HepG2 (cell line): ENCODE results near the gene TBC1D20. TPM values are rescaled to one million over a fixed set of nuclear protein-coding genes. Genes with fewer than 3 reads are reported as not detected.

Experiments
- CREM ChIP-seq, 2 experiments: sonication (generic) in 1 of 2; formaldehyde crosslinking in 1 of 2; IDR thresholded peaks; 2 replicates each; pipeline versions ENCODE4 v1.4.0 to v1.6.1; 2016 to 2020; ENCODE audit warnings: antibody characterized with exemption in 1 of 2, mild to moderate bottlenecking in 1 of 2, missing genetic modification reagents in 1 of 2
- DMAP1 ChIP-seq: IDR thresholded peaks from 2 replicates; pipeline ENCODE4 v1.6.1; 2016
- EHMT2 ChIP-seq: fragments of 200-600 bp; sonication (generic); IDR thresholded peaks from 2 replicates; pipeline ENCODE4 v1.7.0; 2017; ENCODE audit warnings: antibody characterized with exemption, low read depth, low read length, borderline replicate concordance
- JUNB ChIP-seq: sonication (generic); formaldehyde crosslinking; IDR thresholded peaks from 2 replicates; pipeline ENCODE4 v1.8.0; 2022; ENCODE audit warnings: missing genetic modification reagents, mild to moderate bottlenecking, borderline replicate concordance
- MED8 ChIP-seq: sonication (generic); formaldehyde crosslinking; IDR thresholded peaks from 2 replicates; pipeline ENCODE4 v1.8.1; 2023; ENCODE audit warnings: mild to moderate bottlenecking, missing genetic modification reagents; ENCODE audit not compliant: insufficient replicate concordance
- MXD4 ChIP-seq: IDR thresholded peaks from 2 replicates; pipeline ENCODE4 v1.6.1; 2016; ENCODE audit warnings: mild to moderate bottlenecking, missing biosample characterization, missing genetic modification reagents
- NAIF1 ChIP-seq: sonication (generic); formaldehyde crosslinking; IDR thresholded peaks from 2 replicates; pipeline ENCODE4 v1.5.0; 2020; ENCODE audit warnings: mild to moderate bottlenecking, missing genetic modification reagents, borderline replicate concordance
- NFYB ChIP-seq: sonication (generic); formaldehyde crosslinking; IDR thresholded peaks from 2 replicates; pipeline ENCODE4 v1.4.0; 2020; ENCODE audit warnings: missing genetic modification reagents
- NKX3-1 ChIP-seq: sonication (generic); formaldehyde crosslinking; IDR thresholded peaks from 2 replicates; pipeline ENCODE4 v1.5.0; 2020; ENCODE audit warnings: missing genetic modification reagents
- NR2C2 ChIP-seq: sonication (generic); formaldehyde crosslinking; IDR thresholded peaks from 2 replicates; pipeline ENCODE4 v1.4.0; 2020; ENCODE audit warnings: missing genetic modification reagents, mild to moderate bottlenecking, moderate library complexity, borderline replicate concordance
- TCF7 ChIP-seq: sonication (generic); IDR thresholded peaks from 2 replicates; pipeline ENCODE4 v1.6.1; 2016; ENCODE audit warnings: antibody characterized with exemption, low read depth
- THAP11 ChIP-seq: IDR thresholded peaks from 2 replicates; pipeline ENCODE4 v1.6.1; 2016; ENCODE audit warnings: missing biosample characterization, missing genetic modification reagents
- ZFP41 ChIP-seq: sonication (generic); formaldehyde crosslinking; IDR thresholded peaks from 2 replicates; pipeline ENCODE4 v1.4.0; 2020; ENCODE audit warnings: mild to moderate bottlenecking, missing genetic modification reagents, borderline replicate concordance
- ZNF253 ChIP-seq: sonication (generic); formaldehyde crosslinking; IDR thresholded peaks from 2 replicates; pipeline ENCODE4 v1.8.0; 2022; ENCODE audit warnings: mild to moderate bottlenecking, missing genetic modification reagents, borderline replicate concordance
- ZNF703 ChIP-seq: sonication (generic); formaldehyde crosslinking; IDR thresholded peaks from 2 replicates; pipeline ENCODE4 v1.5.1; 2020; ENCODE audit warnings: missing genetic modification reagents, mild to moderate bottlenecking, moderate library complexity, borderline replicate concordance
- ZNF781 ChIP-seq: sonication (generic); formaldehyde crosslinking; IDR thresholded peaks from 2 replicates; pipeline ENCODE4 v1.5.1; 2020; ENCODE audit warnings: borderline replicate concordance, mild to moderate bottlenecking, missing genetic modification reagents; ENCODE audit errors: not compliant biosample characterization
- ZNF788 ChIP-seq: sonication (generic); formaldehyde crosslinking; IDR thresholded peaks from 2 replicates; pipeline ENCODE4 v1.5.0; 2020; ENCODE audit warnings: mild to moderate bottlenecking, missing genetic modification reagents, borderline replicate concordance
- polyA plus RNA-seq, 8 experiments: library from polyadenylated mRNA; depleted of rRNA in 3 of 8; stranded (reverse) in 7 of 8; unstranded in 1 of 8; fragments of >200 nt; fragmentation: Illumina TruSeq in 4 of 8; extraction: Trizol in 4 of 8; gene quantifications; 2 replicates each; pipeline versions ENCODE4 v1.2.1 to v1.2.3, GENCODE V29; 2011 to 2016; ENCODE audit warnings: low read depth in 4 of 8, missing spikeins in 1 of 8, mixed read lengths in 1 of 8; ENCODE audit not compliant: insufficient read depth in 1 of 8
- total RNA-seq, 5 experiments: library from RNA; depleted of rRNA; stranded (reverse); fragments of >200 nt; fragmentation: Illumina TruSeq; extraction: Trizol; gene quantifications; 2 replicates each; pipeline ENCODE4 v1.2.3, GENCODE V29; 2016; ENCODE audit warnings: low read depth in 1 of 5
- TF ChIP-seq, protein P1 (sequence below): sonication (generic); formaldehyde crosslinking; IDR thresholded peaks from 2 replicates; pipeline ENCODE4 v1.4.0; 2020; ENCODE audit warnings: mild to moderate bottlenecking, missing genetic modification reagents
- TF ChIP-seq, protein P2 (sequence below): sonication (generic); formaldehyde crosslinking; IDR thresholded peaks from 2 replicates; pipeline ENCODE4 v1.5.0; 2020; ENCODE audit warnings: missing genetic modification reagents
- TF ChIP-seq, protein P3 (sequence below): sonication (generic); formaldehyde crosslinking; conservative IDR thresholded peaks from 2 replicates; pipeline ENCODE4 v1.4.0; 2020; ENCODE audit warnings: missing genetic modification reagents
- TF ChIP-seq, protein P4 (sequence below): sonication (generic); formaldehyde crosslinking; IDR thresholded peaks from 2 replicates; pipeline ENCODE4 v1.5.1; 2020; ENCODE audit warnings: missing genetic modification reagents, mild to moderate bottlenecking, borderline replicate concordance
- TF ChIP-seq, protein P5 (sequence below): sonication (generic); formaldehyde crosslinking; IDR thresholded peaks from 2 replicates; pipeline ENCODE4 v1.5.1; 2020; ENCODE audit warnings: missing genetic modification reagents, mild to moderate bottlenecking, borderline replicate concordance

TBC1D20 gene
- total and polyA plus RNA-seq, 2 of the 13 experiments (the other 11 are each of a cell fraction or from before 2014, with no cell fraction given): 36.6 to 47.1 TPM

DNA sequence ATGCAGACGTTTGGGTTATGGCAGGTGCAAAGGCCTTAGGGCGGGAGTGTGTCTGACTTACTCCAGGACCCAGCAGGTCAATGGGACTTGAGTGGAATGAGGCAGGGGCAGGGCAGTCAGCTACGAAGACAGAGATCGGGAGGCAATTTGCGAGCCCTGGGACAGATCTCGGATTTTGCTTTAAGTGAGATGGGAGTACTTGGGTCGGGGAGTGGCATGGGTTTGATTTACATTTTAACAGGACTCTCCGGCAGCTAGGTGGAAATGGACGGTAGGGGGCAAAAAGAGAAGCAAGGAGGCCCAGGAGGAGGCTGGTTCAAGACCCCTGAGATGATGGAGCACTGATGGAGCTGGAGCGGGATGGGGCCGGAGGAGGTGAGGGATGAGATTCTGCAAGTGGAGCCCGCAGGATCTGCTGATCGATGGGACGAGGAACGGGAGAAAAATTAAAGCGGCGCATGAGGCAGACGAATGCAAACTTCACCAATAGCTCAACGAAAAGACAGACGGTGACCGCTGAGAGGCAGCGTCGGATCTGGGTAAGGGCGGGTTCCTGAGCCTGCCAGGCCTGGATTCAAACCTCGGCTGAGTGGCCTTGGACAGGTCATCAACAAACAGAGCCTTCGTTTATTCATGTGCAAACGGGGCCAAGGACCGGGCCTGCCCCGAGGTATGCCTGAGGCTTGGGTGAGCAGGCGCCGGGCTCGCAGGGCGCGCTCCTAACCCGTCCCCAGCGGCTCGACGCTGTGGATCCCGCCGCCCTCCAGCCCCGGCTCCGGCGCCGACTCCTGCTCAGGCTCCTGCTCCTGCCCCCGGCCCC is 55.0 kb downstream of the TBC1D20 start (continued):
- peak; percentile 61 for TF ChIP-seq ZNF788 (CRISPR knock-in tag)
- TF ChIP-seq ZNF781 (CRISPR knock-in tag): peak; percentile 62
- TF ChIP-seq ZNF703 (CRISPR knock-in tag): no peak
- TF ChIP-seq, protein P1, sequence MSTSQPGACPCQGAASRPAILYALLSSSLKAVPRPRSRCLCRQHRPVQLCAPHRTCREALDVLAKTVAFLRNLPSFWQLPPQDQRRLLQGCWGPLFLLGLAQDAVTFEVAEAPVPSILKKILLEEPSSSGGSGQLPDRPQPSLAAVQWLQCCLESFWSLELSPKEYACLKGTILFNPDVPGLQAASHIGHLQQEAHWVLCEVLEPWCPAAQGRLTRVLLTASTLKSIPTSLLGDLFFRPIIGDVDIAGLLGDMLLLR (CRISPR knock-in tag): no peak; the same call in 1 of the 2 replicates
- TF ChIP-seq THAP11 (CRISPR knock-in tag): peak; percentile 46
- 0 out of 2 replicates have a peak, but pooled peaks have one; percentile 8 for TF ChIP-seq NR2C2
- TF ChIP-seq MXD4 (CRISPR knock-in tag): no peak
- TF ChIP-seq NAIF1 (CRISPR knock-in tag): no peak; the same call in 1 of the 2 replicates
- TF ChIP-seq NKX3-1 (CRISPR knock-in tag): 0 out of 2 replicates have a peak, but pooled peaks have one; percentile 37
- TF ChIP-seq CREM (IDR thresholded peaks at IDR 0.05): no peak; the same call in 1 of the 2 replicates
- peak; percentile 25; the same call in 1 of the 2 replicates for TF ChIP-seq CREM (CRISPR knock-in tag; IDR thresholded peaks at IDR 0.05)
- TF ChIP-seq EHMT2: no peak
- TF ChIP-seq, protein P2, sequence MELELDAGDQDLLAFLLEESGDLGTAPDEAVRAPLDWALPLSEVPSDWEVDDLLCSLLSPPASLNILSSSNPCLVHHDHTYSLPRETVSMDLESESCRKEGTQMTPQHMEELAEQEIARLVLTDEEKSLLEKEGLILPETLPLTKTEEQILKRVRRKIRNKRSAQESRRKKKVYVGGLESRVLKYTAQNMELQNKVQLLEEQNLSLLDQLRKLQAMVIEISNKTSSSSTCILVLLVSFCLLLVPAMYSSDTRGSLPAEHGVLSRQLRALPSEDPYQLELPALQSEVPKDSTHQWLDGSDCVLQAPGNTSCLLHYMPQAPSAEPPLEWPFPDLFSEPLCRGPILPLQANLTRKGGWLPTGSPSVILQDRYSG (CRISPR knock-in tag): no peak
- 0 out of 2 replicates have a peak, but pooled peaks have one; percentile 74 for TF ChIP-seq JUNB (CRISPR knock-in tag)
- peak; percentile 55; the same call in 1 of the 2 replicates for TF ChIP-seq DMAP1
- TF ChIP-seq, protein P3, sequence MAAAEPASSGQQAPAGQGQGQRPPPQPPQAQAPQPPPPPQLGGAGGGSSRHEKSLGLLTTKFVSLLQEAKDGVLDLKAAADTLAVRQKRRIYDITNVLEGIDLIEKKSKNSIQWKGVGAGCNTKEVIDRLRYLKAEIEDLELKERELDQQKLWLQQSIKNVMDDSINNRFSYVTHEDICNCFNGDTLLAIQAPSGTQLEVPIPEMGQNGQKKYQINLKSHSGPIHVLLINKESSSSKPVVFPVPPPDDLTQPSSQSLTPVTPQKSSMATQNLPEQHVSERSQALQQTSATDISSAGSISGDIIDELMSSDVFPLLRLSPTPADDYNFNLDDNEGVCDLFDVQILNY (CRISPR knock-in tag): peak; percentile 32; the same call in 1 of the 2 replicates
- TF ChIP-seq MED8 (CRISPR knock-in tag): peak; percentile 33
- TF ChIP-seq ZFP41: peak; percentile 90; the same call in 1 of the 2 replicates
- no peak for TF ChIP-seq TCF7
- TF ChIP-seq, protein P4, sequence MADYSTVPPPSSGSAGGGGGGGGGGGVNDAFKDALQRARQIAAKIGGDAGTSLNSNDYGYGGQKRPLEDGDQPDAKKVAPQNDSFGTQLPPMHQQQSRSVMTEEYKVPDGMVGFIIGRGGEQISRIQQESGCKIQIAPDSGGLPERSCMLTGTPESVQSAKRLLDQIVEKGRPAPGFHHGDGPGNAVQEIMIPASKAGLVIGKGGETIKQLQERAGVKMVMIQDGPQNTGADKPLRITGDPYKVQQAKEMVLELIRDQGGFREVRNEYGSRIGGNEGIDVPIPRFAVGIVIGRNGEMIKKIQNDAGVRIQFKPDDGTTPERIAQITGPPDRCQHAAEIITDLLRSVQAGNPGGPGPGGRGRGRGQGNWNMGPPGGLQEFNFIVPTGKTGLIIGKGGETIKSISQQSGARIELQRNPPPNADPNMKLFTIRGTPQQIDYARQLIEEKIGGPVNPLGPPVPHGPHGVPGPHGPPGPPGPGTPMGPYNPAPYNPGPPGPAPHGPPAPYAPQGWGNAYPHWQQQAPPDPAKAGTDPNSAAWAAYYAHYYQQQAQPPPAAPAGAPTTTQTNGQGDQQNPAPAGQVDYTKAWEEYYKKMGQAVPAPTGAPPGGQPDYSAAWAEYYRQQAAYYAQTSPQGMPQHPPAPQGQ (CRISPR knock-in tag): no peak
- TF ChIP-seq ZNF253 (CRISPR knock-in tag): no peak; the same call in none of the 2 replicates
- TF ChIP-seq, protein P5, sequence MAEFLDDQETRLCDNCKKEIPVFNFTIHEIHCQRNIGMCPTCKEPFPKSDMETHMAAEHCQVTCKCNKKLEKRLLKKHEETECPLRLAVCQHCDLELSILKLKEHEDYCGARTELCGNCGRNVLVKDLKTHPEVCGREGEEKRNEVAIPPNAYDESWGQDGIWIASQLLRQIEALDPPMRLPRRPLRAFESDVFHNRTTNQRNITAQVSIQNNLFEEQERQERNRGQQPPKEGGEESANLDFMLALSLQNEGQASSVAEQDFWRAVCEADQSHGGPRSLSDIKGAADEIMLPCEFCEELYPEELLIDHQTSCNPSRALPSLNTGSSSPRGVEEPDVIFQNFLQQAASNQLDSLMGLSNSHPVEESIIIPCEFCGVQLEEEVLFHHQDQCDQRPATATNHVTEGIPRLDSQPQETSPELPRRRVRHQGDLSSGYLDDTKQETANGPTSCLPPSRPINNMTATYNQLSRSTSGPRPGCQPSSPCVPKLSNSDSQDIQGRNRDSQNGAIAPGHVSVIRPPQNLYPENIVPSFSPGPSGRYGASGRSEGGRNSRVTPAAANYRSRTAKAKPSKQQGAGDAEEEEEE (CRISPR knock-in tag): peak; percentile 93; the same call in 1 of the 2 replicates
- no peak; the same call in 1 of the 2 replicates for TF ChIP-seq NFYB
